Transverse colon (tissue), 4 donors: ENCODE results near the gene RABGAP1L. TPM values are rescaled to one million over a fixed set of nuclear protein-coding genes. Genes with fewer than 3 reads are reported as not detected.
A peak's percentile ranks its signal among the peaks of the same experiment; 100 is the strongest.

Source experiments
- DNase-seq: peaks from one replicate; pipeline ENCODE4 v3.0.0-alpha.2; 2019
- H3K27ac ChIP-seq, 4 donors: fragments of 200-600 bp; sonication (generic); 2 replicates each; pipeline ENCODE4 v1.5.1; 2016 to 2018; ENCODE audit warnings: inconsistent platforms in 4 of 4
- H3K27me3 ChIP-seq: fragments of 200-600 bp; sonication (generic); 2 replicates; pipeline ENCODE4 v1.5.1; 2017; ENCODE audit warnings: inconsistent platforms
- H3K36me3 ChIP-seq, 4 donors: fragments of 200-600 bp; sonication (generic); 2 replicates each; pipeline ENCODE4 v1.5.1; 2017 to 2019; ENCODE audit warnings: inconsistent platforms in 4 of 4
- H3K4me1 ChIP-seq, 4 donors: fragments of 200-600 bp; sonication (generic); 2 replicates each; pipeline ENCODE4 v1.5.1; 2017 to 2020; ENCODE audit warnings: inconsistent platforms in 4 of 4
- H3K4me3 ChIP-seq, 4 donors: fragments of 200-600 bp; sonication (generic); 1 replicate in 1 of 4; 2 replicates in 3 of 4; pipeline versions ENCODE4 v1.5.1 to v1.6.1; 2017 to 2019; ENCODE audit warnings: inconsistent platforms in 4 of 4
- H3K9me3 ChIP-seq, 2 donors: fragments of 200-600 bp; sonication (generic); 2 replicates each; pipeline ENCODE4 v1.5.1; 2017 to 2019; ENCODE audit warnings: inconsistent platforms in 2 of 2
- CTCF ChIP-seq, 5 experiments: fragments of 200-600 bp in 3 of 5; fragments of 450-650 bp in 2 of 5; sonication (generic) in 3 of 5; IDR thresholded peaks; 1 replicate in 2 of 5; 2 replicates in 3 of 5; pipeline ENCODE4 v1.5.1; 2016 to 2017; ENCODE audit warnings: antibody characterized with exemption in 5 of 5, inconsistent platforms in 3 of 5, mild to moderate bottlenecking in 2 of 5, moderate library complexity in 1 of 5
- EP300 ChIP-seq: sonication (generic); formaldehyde crosslinking; IDR thresholded peaks from one replicate; pipeline ENCODE4 v1.6.1; 2017; ENCODE audit warnings: antibody characterized with exemption, low read depth
- POLR2A ChIP-seq: fragments of 450-650 bp; IDR thresholded peaks from one replicate; pipeline ENCODE4 v1.6.1; 2016; ENCODE audit warnings: antibody characterized with exemption, mild to moderate bottlenecking, moderate library complexity
- POLR2AphosphoS5 ChIP-seq, 3 donors: sonication (generic); formaldehyde crosslinking; IDR thresholded peaks; one replicate each; pipeline ENCODE4 v1.6.1; 2016; ENCODE audit warnings: antibody characterized with exemption in 3 of 3
- WGBS, 2 donors: methylation state at CpG; one replicate each; pipeline ENCODE4 v1.1.5; 2018; ENCODE audit warnings: low coverage in 1 of 2; 5-methylcytosine and 5-hydroxymethylcytosine counted together
- in situ Hi-C, 4 donors: fragments of 200-750 bp; cut with MboI; loops; one replicate each; pipeline versions ENCODE4 v1.15.0 to v1.15.1; 2017; ENCODE audit warnings: low sequenced_read_pairs in 3 of 4, low pct_ligation_motif_present in 1 of 4, low pct_unique_long_range_greater_than_20kb in 1 of 4
- intact Hi-C: fragments of 100-400 bp; cut with DNase I; formaldehyde crosslinking; loops from one replicate; pipeline ENCODE4 v1.15.1; 2023; ENCODE audit warnings: low total_unique reads
- total RNA-seq, 4 donors: library from RNA; depleted of rRNA; stranded (reverse); fragments of >200 nt; gene quantifications; one replicate each; pipeline ENCODE4 v1.1.0, GENCODE V29; 2016

RABGAP1L gene
- 100 to 1,000 TPM in 2 of 4 donors, 10 to 100 TPM in 2; 68.9 to 127 (median 99.9) TPM for total RNA-seq

GRCh38 chr1:174159252-174160108 lies at the start of gene RABGAP1L:
Gene RABGAP1L (plus strand): TSS chr1:174159520.
- Histone ChIP-seq H3K27ac (peak within 1 kb of the TSS; percentile 91 to 96 (median 93)), H3K27me3 (no peaks in the 10 kb centered on the region), H3K36me3 (no peaks in the 10 kb centered on the region), H3K9me3 (no peaks in the 10 kb centered on the region), H3K4me3 (peak within 1 kb of the TSS; percentile 76 to 86 (median 79)), H3K4me1 (peaks cover 8 to 19% (median 11%) of the 10 kb centered on the region in 4 donors)
- intact Hi-C loops, result no loop called here
- peak; percentile 96 for DNase-seq
- in situ Hi-C loops, result no loop called here
- WGBS, 2 donors, result 0% methylated on average over 36 of the region's 98 CpGs; no CpG with 5 or more reads in 1 of the 2 donors
- TF ChIP-seq CTCF (IDR thresholded peaks at IDR 0.05) (peak in 1 of 5 experiments; percentile 6), POLR2AphosphoS5 (IDR thresholded peaks at IDR 0.05) (peak; percentile 89 to 99 (median 97)), POLR2A (peak; percentile 95), EP300 (no peak)

DNA sequence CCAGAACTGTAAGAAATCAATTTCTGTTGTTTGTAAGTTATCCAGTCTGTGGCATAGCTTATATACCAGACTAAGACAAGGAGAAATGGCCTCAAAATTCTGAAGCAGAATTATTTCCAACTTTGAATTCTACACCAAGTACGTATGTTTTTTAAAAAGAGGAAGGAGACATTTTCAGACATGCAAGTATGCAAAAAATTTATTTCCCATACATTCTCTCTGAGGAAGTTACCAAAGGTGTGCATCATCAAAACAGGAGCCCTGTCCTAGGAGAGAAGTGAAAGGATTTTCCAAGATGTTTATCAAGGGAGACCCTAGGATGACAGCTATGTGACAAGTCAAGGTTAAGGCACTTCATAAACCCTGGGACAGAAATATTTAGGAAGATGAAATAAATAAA lies 49.3 kb upstream of the RABGAP1L start:
- TF ChIP-seq POLR2A (no peak), CTCF (IDR thresholded peaks at IDR 0.05) (no peak)
- Histone ChIP-seq H3K9me3 (no peaks in the 10 kb centered on the region), H3K4me1 (peaks cover 0 to 6% (median 0%) of the 10 kb centered on the region in 4 donors), H3K4me3 (no peak overlapping the region), H3K36me3 (no peaks in the 10 kb centered on the region), H3K27me3 (no peaks in the 10 kb centered on the region), H3K27ac (no peak overlapping the region)
- WGBS, 2 donors, result 60 to 88% methylated on average over 1 of the region's 1 CpG
- intact Hi-C loops (no loop called here), in situ Hi-C loops (no loop called here)
- DNase-seq, result no peak

DNA sequence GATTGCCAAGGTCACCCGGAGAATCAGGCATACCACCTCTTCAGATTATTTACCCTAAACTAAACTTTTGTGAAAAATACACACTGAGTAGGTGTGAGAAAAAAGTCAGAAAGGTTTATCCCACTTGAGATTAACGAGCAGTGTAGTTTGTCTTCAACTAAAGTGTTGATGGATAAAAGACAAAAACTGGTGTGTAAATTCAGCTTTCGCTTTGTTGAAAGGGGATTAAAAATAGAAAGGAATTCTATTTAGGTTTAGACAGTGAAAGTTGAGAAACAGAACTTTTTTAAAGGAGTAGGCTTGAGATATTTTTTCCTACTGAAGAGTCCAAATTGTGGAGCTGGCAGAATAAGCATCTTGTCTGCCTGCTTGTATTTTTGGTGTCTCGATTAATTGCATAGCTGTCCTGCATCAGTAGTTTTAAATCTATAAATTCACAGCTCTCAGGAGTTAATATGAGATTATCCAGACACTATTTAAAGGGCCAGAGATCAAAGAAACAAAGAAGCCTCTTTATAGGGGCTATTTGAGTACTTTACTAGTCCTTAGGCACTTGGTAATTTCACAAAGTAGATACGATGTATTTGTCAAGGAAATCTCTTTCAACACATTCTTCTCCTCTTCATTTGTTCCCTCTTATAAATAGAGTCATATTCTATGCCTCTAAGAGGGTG lies 46.7 kb upstream of the RABGAP1L start:
- no peak for DNase-seq
- Histone ChIP-seq H3K9me3 (no peaks in the 10 kb centered on the region), H3K4me3 (no peak overlapping the region), H3K27ac (no peak overlapping the region), H3K4me1 (peaks cover 0 to 6% (median 0%) of the 10 kb centered on the region in 4 donors), H3K27me3 (no peaks in the 10 kb centered on the region), H3K36me3 (no peaks in the 10 kb centered on the region)
- intact Hi-C loops (no loop called here), in situ Hi-C loops (no loop called here)
- no peak for TF ChIP-seq CTCF (IDR thresholded peaks at IDR 0.05)
- TF ChIP-seq POLR2A, result no peak
- TF ChIP-seq POLR2AphosphoS5 (IDR thresholded peaks at IDR 0.05), result no peak
- no peak for TF ChIP-seq EP300
- WGBS, 2 donors, result 45 to 61% methylated on average over 5 of the region's 5 CpGs

DNA sequence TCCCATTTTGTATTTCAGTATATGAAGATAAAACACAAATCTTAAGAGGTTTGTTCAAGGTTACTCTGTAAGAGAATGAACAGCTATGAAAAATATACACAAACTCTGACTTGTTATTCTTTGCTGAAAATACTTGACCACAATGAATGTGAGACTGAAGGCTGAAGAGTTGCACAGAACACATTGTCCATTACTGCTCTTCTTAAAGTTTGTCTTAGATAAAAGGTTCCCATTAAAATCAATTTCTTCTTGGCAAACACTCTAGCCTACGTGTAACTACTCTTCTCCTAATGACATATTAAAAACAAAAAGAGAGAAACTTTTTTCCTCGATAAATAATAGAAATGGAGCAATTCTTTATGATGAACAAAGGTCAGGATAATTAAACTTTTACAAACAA lies 45.2 kb upstream of the RABGAP1L start:
- H3K4me3 ChIP-seq, result no peak overlapping the region
- no peaks in the 10 kb centered on the region for H3K9me3 ChIP-seq
- TF ChIP-seq CTCF (IDR thresholded peaks at IDR 0.05), result no peak
- no peak for TF ChIP-seq POLR2AphosphoS5 (IDR thresholded peaks at IDR 0.05)
- no peak for TF ChIP-seq EP300
- no peak for TF ChIP-seq POLR2A
- 39 to 40% methylated on average over 2 of the region's 2 CpGs for WGBS, 2 donors
- H3K27ac ChIP-seq, result no peak overlapping the region
- intact Hi-C loops, result no loop called here
- no peaks in the 10 kb centered on the region for H3K27me3 ChIP-seq
- in situ Hi-C loops, result no loop called here
- H3K36me3 ChIP-seq, result no peaks in the 10 kb centered on the region
- peaks cover 0 to 6% (median 0%) of the 10 kb centered on the region in 4 donors for H3K4me1 ChIP-seq
- DNase-seq, result no peak
